ENCODE results near the gene IRF4. TPM values are rescaled to one million over a fixed set of nuclear protein-coding genes. Genes with fewer than 3 reads are reported as not detected.

The IRF4 gene
- total RNA-seq, 1 experiment from 2014 or later = 0.15 TPM

DNA sequence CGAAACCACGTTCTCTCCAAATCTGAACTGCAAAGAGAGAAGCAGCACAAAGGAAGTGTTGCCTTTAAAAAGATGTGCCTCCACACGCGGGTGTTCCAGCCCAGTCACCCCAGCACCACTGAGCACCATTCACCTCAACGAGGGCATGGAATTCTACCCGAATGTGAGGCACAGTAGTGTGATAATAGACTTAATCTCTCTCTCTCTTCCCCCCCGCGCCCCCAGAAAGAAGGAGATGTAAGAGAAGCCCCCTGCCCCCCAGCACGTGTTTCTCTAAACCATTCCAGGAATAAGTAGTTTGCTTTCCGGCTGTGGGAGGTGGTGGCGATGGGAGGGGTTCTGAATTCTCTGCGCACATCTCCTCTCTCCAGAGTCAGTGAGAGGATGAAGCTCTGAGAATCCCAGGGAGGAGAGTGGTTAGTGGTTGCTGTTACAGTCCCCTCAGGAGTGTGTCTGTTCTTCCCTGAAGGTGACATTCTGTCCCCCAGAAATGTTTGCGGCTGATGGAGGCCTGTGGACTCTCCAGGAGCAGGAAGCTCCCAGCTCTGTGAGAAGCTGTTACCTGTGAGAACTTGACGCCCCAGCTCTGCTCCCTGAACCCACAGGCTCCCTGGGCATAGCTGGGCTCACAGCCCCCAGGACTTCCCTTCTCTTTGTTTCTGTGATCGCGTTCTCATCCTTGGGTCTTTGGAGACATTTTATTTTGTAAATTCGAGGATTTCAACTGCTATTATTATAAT lies 23.5 kb upstream of the IRF4 start:
- BruUV-seq (replicated peaks) = no TSS peak
- no peaks in the 10 kb centered on the region for H3F3A ChIP-seq (ENCODE audit: low read length, unreplicated experiment)
- DNase-seq = no peak
- TF ChIP-seq, protein P1, sequence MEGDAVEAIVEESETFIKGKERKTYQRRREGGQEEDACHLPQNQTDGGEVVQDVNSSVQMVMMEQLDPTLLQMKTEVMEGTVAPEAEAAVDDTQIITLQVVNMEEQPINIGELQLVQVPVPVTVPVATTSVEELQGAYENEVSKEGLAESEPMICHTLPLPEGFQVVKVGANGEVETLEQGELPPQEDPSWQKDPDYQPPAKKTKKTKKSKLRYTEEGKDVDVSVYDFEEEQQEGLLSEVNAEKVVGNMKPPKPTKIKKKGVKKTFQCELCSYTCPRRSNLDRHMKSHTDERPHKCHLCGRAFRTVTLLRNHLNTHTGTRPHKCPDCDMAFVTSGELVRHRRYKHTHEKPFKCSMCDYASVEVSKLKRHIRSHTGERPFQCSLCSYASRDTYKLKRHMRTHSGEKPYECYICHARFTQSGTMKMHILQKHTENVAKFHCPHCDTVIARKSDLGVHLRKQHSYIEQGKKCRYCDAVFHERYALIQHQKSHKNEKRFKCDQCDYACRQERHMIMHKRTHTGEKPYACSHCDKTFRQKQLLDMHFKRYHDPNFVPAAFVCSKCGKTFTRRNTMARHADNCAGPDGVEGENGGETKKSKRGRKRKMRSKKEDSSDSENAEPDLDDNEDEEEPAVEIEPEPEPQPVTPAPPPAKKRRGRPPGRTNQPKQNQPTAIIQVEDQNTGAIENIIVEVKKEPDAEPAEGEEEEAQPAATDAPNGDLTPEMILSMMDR (conservative IDR thresholded peaks at IDR 0.05; ENCODE audit: low read depth, low read length) = no peak
- TF ChIP-seq EZH2phosphoT487 (IDR thresholded peaks at IDR 0.05; ENCODE audit: borderline replicate concordance, low read length) = no peak
- no peak for TF ChIP-seq EZH2 (IDR thresholded peaks at IDR 0.05; ENCODE audit: low read length, unreplicated experiment)
- H3K27ac ChIP-seq (ENCODE audit: low read length) = no peak overlapping the region
- CTCF ChIA-PET = no interaction called here
- intact Hi-C loops (cut with micrococcal nuclease) = loop anchor here (2.0 kb wide), 1 partner anchor 179 kb away; no protein-coding TSS in a partner anchor
- H3K79me2 ChIP-seq (ENCODE audit: low read length) = no peaks in the 10 kb centered on the region
- no peak overlapping the region for H3K4me3 ChIP-seq (ENCODE audit: low read length)
- peaks cover 43% of the 10 kb centered on the region for H3K27me3 ChIP-seq (ENCODE audit: low read length)
- no peaks in the 10 kb centered on the region for H3K36me3 ChIP-seq (ENCODE audit: low read depth, low read length)
- no peaks in the 10 kb centered on the region for H4K20me1 ChIP-seq (ENCODE audit: low read length)
- POLR2A ChIA-PET (ENCODE audit: unreplicated experiment) = no interaction called here
- H2AFZ ChIP-seq (ENCODE audit: low read length) = no peak overlapping the region
- H3K4me1 ChIP-seq (ENCODE audit: insufficient read depth, low read length) = no peaks in the 10 kb centered on the region
- no peaks in the 10 kb centered on the region for H3K9me3 ChIP-seq (ENCODE audit: low read length)
- H3K4me2 ChIP-seq (ENCODE audit: low read length) = no peak overlapping the region
- no peak overlapping the region for H3K9ac ChIP-seq (ENCODE audit: low read length)
- no peak for ATAC-seq
- no peaks in the 10 kb centered on the region for H3K9me2 ChIP-seq (replicated peaks; ENCODE audit: low read length)

DNA sequence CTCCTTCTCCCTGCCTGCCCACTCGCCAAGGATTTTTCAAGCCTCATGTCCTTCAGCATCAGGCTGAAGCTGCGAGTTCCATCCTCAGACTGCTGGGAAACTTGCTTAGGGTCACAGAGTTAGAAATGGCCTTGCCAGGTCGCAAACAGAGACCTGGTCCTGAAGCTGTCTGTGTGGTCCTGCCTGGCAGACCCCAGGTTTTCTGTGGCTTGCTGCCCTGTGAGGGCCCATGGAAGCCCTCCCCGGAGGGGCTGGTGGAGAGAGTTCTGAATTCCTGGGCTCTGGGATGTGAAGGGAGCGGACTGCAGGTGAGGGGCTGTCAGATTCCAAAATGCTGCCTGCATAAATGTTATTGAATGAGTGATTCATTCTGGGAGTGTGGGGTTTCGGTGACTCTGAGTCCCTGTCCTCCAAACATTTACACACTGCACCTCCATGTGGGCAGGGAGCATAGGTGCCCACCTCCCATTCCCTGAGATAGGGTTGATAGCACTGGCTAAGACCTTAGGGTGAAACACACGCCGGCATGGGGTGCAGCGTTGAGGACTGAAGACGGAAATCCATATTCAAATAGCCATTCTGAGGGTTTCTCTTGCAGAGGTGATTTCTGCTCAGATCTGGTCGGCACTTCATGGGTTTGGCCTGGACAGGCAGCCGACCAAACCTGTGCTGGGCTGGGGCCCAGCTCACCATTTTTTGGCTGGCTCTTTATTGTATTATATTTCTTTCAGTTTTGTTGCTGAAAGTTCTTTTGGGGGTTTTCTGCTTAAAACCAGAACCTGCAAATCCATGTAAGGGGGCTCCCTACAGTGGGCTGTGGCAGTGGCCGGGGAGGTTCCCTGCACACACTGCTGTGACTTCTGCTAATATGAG lies 21.8 kb upstream of the IRF4 start:
- CTCF ChIA-PET = no interaction called here
- no peaks in the 10 kb centered on the region for H3K36me3 ChIP-seq (ENCODE audit: low read depth, low read length)
- H3K9me3 ChIP-seq (ENCODE audit: low read length) = no peaks in the 10 kb centered on the region
- POLR2A ChIA-PET (ENCODE audit: unreplicated experiment) = no interaction called here
- H3K27me3 ChIP-seq (ENCODE audit: low read length) = peaks cover 60% of the 10 kb centered on the region
- no peak overlapping the region for H3K4me2 ChIP-seq (ENCODE audit: low read length)
- H3F3A ChIP-seq (ENCODE audit: low read length, unreplicated experiment) = no peaks in the 10 kb centered on the region
- H3K27ac ChIP-seq (ENCODE audit: low read length) = no peak overlapping the region
- H3K79me2 ChIP-seq (ENCODE audit: low read length) = no peaks in the 10 kb centered on the region
- ATAC-seq (no peak), DNase-seq (no peak)
- H3K9me2 ChIP-seq (replicated peaks; ENCODE audit: low read length) = no peaks in the 10 kb centered on the region
- intact Hi-C loops (cut with micrococcal nuclease) = no loop called here
- BruUV-seq (replicated peaks) = no TSS peak
- H2AFZ ChIP-seq (ENCODE audit: low read length) = no peak overlapping the region
- TF ChIP-seq, protein P1 (conservative IDR thresholded peaks at IDR 0.05; ENCODE audit: low read depth, low read length) = no peak
- TF ChIP-seq EZH2 (IDR thresholded peaks at IDR 0.05; ENCODE audit: low read length, unreplicated experiment) (no peak), EZH2phosphoT487 (IDR thresholded peaks at IDR 0.05; ENCODE audit: borderline replicate concordance, low read length) (no peak)
- no peaks in the 10 kb centered on the region for H3K4me1 ChIP-seq (ENCODE audit: insufficient read depth, low read length)
- H3K9ac ChIP-seq (ENCODE audit: low read length) = no peak overlapping the region
- no peaks in the 10 kb centered on the region for H4K20me1 ChIP-seq (ENCODE audit: low read length)
- no peak overlapping the region for H3K4me3 ChIP-seq (ENCODE audit: low read length)
